Kidney capillary endothelial cell (primary cell): Measurements from ENCODE around the gene A4GALT.

Source experiments
- DNase-seq: peaks from one replicate; pipeline ENCODE4 v3.0.0-alpha.2; 2018; ENCODE audit warnings: low spot score

The A4GALT gene

GRCh38 chr22:42702675-42703074 is 18.0 kb downstream of the A4GALT start:
- DNase-seq = no peak

GRCh38 chr22:42701694-42702093 is 19.0 kb downstream of the A4GALT start:
- no peak for DNase-seq

GRCh38 chr22:42700901-42701300 is 19.8 kb downstream of the A4GALT start:
- DNase-seq = no peak

GRCh38 chr22:42700355-42700754 is 20.3 kb downstream of the A4GALT start:
- no peak for DNase-seq

- no peak for DNase-seq
Observed at GRCh38 chr22:42699976-42700352, 20.7 kb downstream of the A4GALT start.

GRCh38 chr22:42699281-42699975 is 21.2 kb downstream of the A4GALT start:
- DNase-seq = no peak

GRCh38 chr22:42697542-42698013 is 23.1 kb downstream of the A4GALT start:
- DNase-seq = peak; percentile 62

GRCh38 chr22:42696331-42696967 is 24.2 kb downstream of the A4GALT start:
- no peak for DNase-seq

- DNase-seq = no peak
Observed at GRCh38 chr22:42695294-42695693, 25.4 kb downstream of the A4GALT start.

GRCh38 chr22:42693763-42694683 is 26.6 kb downstream of the A4GALT start:
- DNase-seq = no peak

- no peak for DNase-seq
Observed at GRCh38 chr22:42693055-42693762, 27.5 kb downstream of the A4GALT start.

- no peak for DNase-seq
Observed at GRCh38 chr22:42692239-42693054, 28.2 kb downstream of the A4GALT start.

- DNase-seq = no peak
Observed at GRCh38 chr22:42691440-42691839, 29.2 kb downstream of the A4GALT start.

- no peak for DNase-seq
Observed at GRCh38 chr22:42688241-42689211, 32.1 kb downstream of the A4GALT start.

GRCh38 chr22:42686756-42687491 is 33.7 kb downstream of the A4GALT start:
- no peak for DNase-seq

- DNase-seq = no peak
Observed at GRCh38 chr22:42685941-42686653, 34.6 kb downstream of the A4GALT start.

- no peak for DNase-seq
Observed at GRCh38 chr22:42684462-42685195, 36.0 kb downstream of the A4GALT start.
